Astrocyte (in vitro differentiated cells and primary cell): ENCODE results near the gene KRT6A.

Source experiments
- EZH2 ChIP-seq: IDR thresholded peaks from 2 replicates; pipeline ENCODE4 v1.6.1; 2012; ENCODE audit warnings: mild to moderate bottlenecking, low read length, inconsistent platforms; ENCODE audit not compliant: insufficient read depth
- TF ChIP-seq, protein P1 (sequence below): IDR thresholded peaks from 2 replicates; pipeline ENCODE4 v1.5.1; 2011; ENCODE audit warnings: low read depth, mild to moderate bottlenecking, inconsistent platforms, low read length, moderate library complexity; ENCODE audit not compliant: insufficient read depth

DNA sequence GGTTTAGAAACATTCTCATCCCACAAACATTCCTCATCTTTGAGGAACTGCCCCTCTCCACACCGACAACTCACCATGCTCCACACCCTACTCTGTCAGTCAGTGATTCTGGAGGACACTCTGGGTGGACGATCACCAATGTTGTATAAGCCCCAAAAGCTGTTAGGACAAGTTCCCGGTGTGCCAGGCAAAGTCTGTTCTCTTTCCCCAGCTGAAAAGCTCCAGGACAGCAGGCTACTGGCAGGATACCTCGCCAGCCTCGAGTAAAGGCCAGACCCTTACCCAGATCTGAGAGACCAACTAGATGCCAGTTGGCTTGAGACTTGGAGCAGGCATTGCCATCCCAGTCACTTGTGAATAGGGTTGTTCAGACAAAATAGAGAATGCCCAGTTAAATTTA is 15.2 kb upstream of the KRT6A start:
- TF ChIP-seq, protein P1, sequence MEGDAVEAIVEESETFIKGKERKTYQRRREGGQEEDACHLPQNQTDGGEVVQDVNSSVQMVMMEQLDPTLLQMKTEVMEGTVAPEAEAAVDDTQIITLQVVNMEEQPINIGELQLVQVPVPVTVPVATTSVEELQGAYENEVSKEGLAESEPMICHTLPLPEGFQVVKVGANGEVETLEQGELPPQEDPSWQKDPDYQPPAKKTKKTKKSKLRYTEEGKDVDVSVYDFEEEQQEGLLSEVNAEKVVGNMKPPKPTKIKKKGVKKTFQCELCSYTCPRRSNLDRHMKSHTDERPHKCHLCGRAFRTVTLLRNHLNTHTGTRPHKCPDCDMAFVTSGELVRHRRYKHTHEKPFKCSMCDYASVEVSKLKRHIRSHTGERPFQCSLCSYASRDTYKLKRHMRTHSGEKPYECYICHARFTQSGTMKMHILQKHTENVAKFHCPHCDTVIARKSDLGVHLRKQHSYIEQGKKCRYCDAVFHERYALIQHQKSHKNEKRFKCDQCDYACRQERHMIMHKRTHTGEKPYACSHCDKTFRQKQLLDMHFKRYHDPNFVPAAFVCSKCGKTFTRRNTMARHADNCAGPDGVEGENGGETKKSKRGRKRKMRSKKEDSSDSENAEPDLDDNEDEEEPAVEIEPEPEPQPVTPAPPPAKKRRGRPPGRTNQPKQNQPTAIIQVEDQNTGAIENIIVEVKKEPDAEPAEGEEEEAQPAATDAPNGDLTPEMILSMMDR, result no peak
- no peak for TF ChIP-seq EZH2
